Fibroblast of villous mesenchyme (primary cell): Measurements from ENCODE around the gene SORCS2. TPM values are rescaled to one million over a fixed set of nuclear protein-coding genes. Genes with fewer than 3 reads are reported as not detected.

ENCODE experiments used
- DNase-seq: peaks from one replicate; pipeline ENCODE4 v3.0.0-alpha.2; 2010; ENCODE audit warnings: low read depth
- H3K4me3 ChIP-seq: 2 replicates; pipeline ENCODE4 v1.5.1; 2011; ENCODE audit warnings: low read depth, mild to moderate bottlenecking, low read length
- CTCF ChIP-seq: IDR thresholded peaks from 2 replicates; pipeline ENCODE4 v1.5.1; 2012; ENCODE audit warnings: low read depth, mild to moderate bottlenecking, low read length; ENCODE audit not compliant: insufficient read depth
- total RNA-seq: library from RNA; depleted of rRNA; stranded (reverse); fragments of >200 nt; gene quantifications from 2 replicates; pipeline ENCODE4 v1.2.3, GENCODE V29; 2012

The SORCS2 gene
- total RNA-seq, 1 donor, result under 0.01 TPM

GRCh38 chr4:7172508-7172907 is 19.8 kb upstream of the SORCS2 start:
- DNase-seq, result no peak
- H3K4me3 ChIP-seq, result no peak overlapping the region
- no peak for TF ChIP-seq CTCF

GRCh38 chr4:7172946-7173345 is 19.4 kb upstream of the SORCS2 start:
- H3K4me3 ChIP-seq, result no peak overlapping the region
- TF ChIP-seq CTCF, result no peak
- DNase-seq, result no peak

GRCh38 chr4:7173841-7174449 is 18.4 kb upstream of the SORCS2 start:
- no peak for DNase-seq
- TF ChIP-seq CTCF, result no peak
- no peak overlapping the region for H3K4me3 ChIP-seq

- TF ChIP-seq CTCF, result no peak
- no peak overlapping the region for H3K4me3 ChIP-seq
Observed at GRCh38 chr4:7179158-7179557, 13.2 kb upstream of the SORCS2 start.

GRCh38 chr4:7180938-7181337 is 11.4 kb upstream of the SORCS2 start:
- no peak for TF ChIP-seq CTCF
- no peak for DNase-seq
- H3K4me3 ChIP-seq, result no peak overlapping the region

More at GRCh38 chr4:7179158-7179557, 13.2 kb upstream of the SORCS2 start:
- DNase-seq, result no peak

- no peak overlapping the region for H3K4me3 ChIP-seq
- TF ChIP-seq CTCF, result no peak
- no peak for DNase-seq
Observed at GRCh38 chr4:7182616-7183015, 9.7 kb upstream of the SORCS2 start.

- no peak for DNase-seq
- no peak for TF ChIP-seq CTCF
- H3K4me3 ChIP-seq, result no peak overlapping the region
Observed at GRCh38 chr4:7183161-7183560, 9.2 kb upstream of the SORCS2 start.
